Muscle layer of colon (tissue), 2 donors: ENCODE results near the gene ZNF571.

Source experiments
- H3K27ac ChIP-seq: one replicate; pipeline ENCODE4 v1.7.0; 2013; ENCODE audit warnings: low read depth, mild to moderate bottlenecking, low read length, moderate library complexity
- H3K27me3 ChIP-seq, 2 donors: one replicate each; pipeline ENCODE4 v1.7.0; 2013; ENCODE audit warnings: low read length in 2 of 2, mild to moderate bottlenecking in 2 of 2; ENCODE audit not compliant: insufficient read depth in 2 of 2, control insufficient read depth in 1 of 2
- H3K36me3 ChIP-seq: one replicate; pipeline ENCODE4 v1.7.0; 2013; ENCODE audit warnings: mild to moderate bottlenecking, low read length; ENCODE audit not compliant: insufficient read depth
- H3K4me1 ChIP-seq: one replicate; pipeline ENCODE4 v1.7.0; 2013; ENCODE audit warnings: mild to moderate bottlenecking, low read length; ENCODE audit not compliant: insufficient read depth
- H3K4me3 ChIP-seq, 2 donors: one replicate each; pipeline ENCODE4 v1.7.0; 2013; ENCODE audit warnings: low read length in 2 of 2, low read depth in 1 of 2, mild to moderate bottlenecking in 1 of 2, moderate library complexity in 1 of 2
- H3K9ac ChIP-seq: one replicate; pipeline ENCODE4 v1.7.0; 2013; ENCODE audit warnings: low read length
- H3K9me3 ChIP-seq: one replicate; pipeline ENCODE4 v1.7.0; 2013; ENCODE audit warnings: mild to moderate bottlenecking, low read length
- donor health status: abdominal sarcoma.
- donor health status: Adenocarcinoma of cecum.

ZNF571 gene

DNA sequence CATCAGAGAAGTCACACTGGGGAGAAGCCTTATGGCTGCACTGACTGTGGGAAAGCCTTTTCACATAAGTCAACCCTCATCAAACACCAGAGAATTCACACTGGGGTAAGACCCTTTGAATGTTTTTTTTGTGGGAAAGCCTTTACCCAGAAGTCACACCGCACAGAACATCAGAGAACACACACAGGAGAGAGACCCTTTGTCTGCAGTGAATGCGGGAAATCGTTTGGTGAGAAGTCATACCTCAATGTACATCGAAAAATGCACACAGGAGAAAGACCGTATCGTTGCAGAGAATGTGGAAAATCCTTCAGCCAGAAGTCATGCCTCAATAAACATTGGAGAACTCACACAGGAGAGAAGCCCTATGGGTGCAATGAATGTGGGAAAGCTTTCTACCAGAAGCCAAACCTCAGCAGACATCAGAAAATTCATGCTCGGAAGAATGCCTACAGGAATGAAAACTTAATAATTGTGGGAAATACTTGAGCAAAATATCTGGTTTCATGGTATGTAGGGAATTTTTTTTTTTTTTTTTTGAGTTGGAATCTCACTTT is 57.1 kb downstream of the ZNF571 start:
- H3K9ac ChIP-seq: no peak overlapping the region
- peaks cover 49% of the 10 kb centered on the region for H3K9me3 ChIP-seq
- no peaks in the 10 kb centered on the region for H3K4me1 ChIP-seq
- H3K27me3 ChIP-seq: no peaks in the 10 kb centered on the region
- peaks cover 43% of the 10 kb centered on the region for H3K36me3 ChIP-seq
- peak overlapping the region in 1 of 2 donors; percentile 11 for H3K4me3 ChIP-seq
- no peak overlapping the region for H3K27ac ChIP-seq

- peaks cover 21% of the 10 kb centered on the region for H3K36me3 ChIP-seq
- H3K9ac ChIP-seq: no peak overlapping the region
- H3K9me3 ChIP-seq: peaks cover 9% of the 10 kb centered on the region
- H3K27me3 ChIP-seq: no peaks in the 10 kb centered on the region
- no peak overlapping the region for H3K4me3 ChIP-seq
- H3K27ac ChIP-seq: no peak overlapping the region
- H3K4me1 ChIP-seq: no peaks in the 10 kb centered on the region
Measured at GRCh38 chr19:37519890-37520289, 74.7 kb downstream of the ZNF571 start.
